Osteocyte (in vitro differentiated cells): ENCODE results near the gene TUBGCP6. TPM values are rescaled to one million over a fixed set of nuclear protein-coding genes. Genes with fewer than 3 reads are reported as not detected.

ENCODE experiments used
- DNase-seq: peaks from one replicate; pipeline ENCODE4 v3.0.0; 2021; ENCODE audit warnings: mixed read lengths; ENCODE audit not compliant: unreplicated experiment; ENCODE audit errors: extremely low spot score
- H3K27ac Mint-ChIP-seq: one replicate; pipeline ENCODE4 v1.8.0; 2021; ENCODE audit warnings: mild to moderate bottlenecking, mixed read lengths; ENCODE audit not compliant: unreplicated experiment
- H3K27me3 Mint-ChIP-seq: one replicate; pipeline ENCODE4 v1.8.0; 2021; ENCODE audit warnings: mixed read lengths; ENCODE audit not compliant: unreplicated experiment
- H3K36me3 Mint-ChIP-seq: one replicate; pipeline ENCODE4 v1.8.0; 2021; ENCODE audit warnings: mixed read lengths; ENCODE audit not compliant: unreplicated experiment
- H3K4me1 Mint-ChIP-seq: one replicate; pipeline ENCODE4 v1.8.0; 2021; ENCODE audit warnings: mixed read lengths; ENCODE audit not compliant: unreplicated experiment
- H3K4me3 Mint-ChIP-seq: one replicate; pipeline ENCODE4 v1.8.0; 2021; ENCODE audit warnings: mild to moderate bottlenecking, moderate library complexity, mixed read lengths; ENCODE audit not compliant: unreplicated experiment
- H3K9me3 Mint-ChIP-seq: one replicate; pipeline ENCODE4 v1.8.0; 2021; ENCODE audit warnings: mixed read lengths; ENCODE audit not compliant: unreplicated experiment
- total RNA-seq: library from RNA; stranded (reverse); gene quantifications from 2 replicates; pipeline ENCODE4 v1.2.1, GENCODE V29; 2021
- TF ChIP-seq, protein P1 (sequence below): fragments of 200-600 bp; sonication (generic); IDR thresholded peaks from 2 replicates; pipeline ENCODE4 v1.5.0; 2021; ENCODE audit warnings: antibody characterized with exemption, mild to moderate bottlenecking, moderate library complexity

Gene TUBGCP6
- total RNA-seq, 1 donor from 2014 or later: 55.7 TPM

DNA sequence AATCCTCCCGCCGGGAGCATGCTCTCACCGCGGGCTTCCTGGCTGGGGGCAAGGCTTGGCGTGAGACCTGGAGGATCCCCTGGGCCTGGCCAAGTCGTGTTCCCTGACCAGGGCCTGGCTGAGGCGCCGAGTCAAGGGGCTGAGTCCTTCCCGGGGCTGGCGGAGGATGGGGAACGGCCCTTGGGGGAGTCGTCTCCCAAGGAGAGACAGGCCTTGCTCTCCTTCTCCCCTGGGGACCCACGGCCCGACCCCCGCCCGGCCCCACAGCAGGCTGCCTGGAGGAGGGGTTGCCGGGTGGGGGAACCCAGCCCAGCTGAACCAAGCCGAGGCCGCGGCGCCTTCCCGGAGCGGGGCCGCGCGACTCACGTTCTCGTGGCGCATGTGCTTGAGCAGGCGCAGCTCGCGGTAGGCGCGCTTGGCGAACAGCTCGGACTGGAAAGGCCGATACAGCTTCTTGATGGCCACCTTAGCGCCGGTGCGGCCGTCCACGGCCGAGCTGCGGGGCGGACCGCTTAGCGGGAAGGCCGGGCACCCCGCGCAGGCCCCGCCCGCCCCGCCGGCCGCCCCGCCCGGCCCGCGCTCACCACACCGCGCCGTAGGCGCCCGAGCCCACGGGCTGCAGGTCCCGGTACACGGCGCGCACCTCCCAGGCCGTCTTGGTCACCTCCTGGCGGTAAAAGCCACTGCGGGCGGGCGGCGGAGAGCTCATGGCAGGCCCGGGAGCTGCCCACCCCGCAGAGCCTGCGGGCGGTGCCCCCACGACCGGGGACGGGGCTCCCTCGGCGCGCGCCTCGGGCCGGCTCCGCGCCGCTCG is 16.2 kb upstream of the TUBGCP6 start:
- H3K27me3 Mint-ChIP-seq: no peaks in the 10 kb centered on the region
- H3K27ac Mint-ChIP-seq: peak overlapping the region; percentile 56
- TF ChIP-seq, protein P1, sequence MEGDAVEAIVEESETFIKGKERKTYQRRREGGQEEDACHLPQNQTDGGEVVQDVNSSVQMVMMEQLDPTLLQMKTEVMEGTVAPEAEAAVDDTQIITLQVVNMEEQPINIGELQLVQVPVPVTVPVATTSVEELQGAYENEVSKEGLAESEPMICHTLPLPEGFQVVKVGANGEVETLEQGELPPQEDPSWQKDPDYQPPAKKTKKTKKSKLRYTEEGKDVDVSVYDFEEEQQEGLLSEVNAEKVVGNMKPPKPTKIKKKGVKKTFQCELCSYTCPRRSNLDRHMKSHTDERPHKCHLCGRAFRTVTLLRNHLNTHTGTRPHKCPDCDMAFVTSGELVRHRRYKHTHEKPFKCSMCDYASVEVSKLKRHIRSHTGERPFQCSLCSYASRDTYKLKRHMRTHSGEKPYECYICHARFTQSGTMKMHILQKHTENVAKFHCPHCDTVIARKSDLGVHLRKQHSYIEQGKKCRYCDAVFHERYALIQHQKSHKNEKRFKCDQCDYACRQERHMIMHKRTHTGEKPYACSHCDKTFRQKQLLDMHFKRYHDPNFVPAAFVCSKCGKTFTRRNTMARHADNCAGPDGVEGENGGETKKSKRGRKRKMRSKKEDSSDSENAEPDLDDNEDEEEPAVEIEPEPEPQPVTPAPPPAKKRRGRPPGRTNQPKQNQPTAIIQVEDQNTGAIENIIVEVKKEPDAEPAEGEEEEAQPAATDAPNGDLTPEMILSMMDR: no peak
- no peaks in the 10 kb centered on the region for H3K36me3 Mint-ChIP-seq
- no peaks in the 10 kb centered on the region for H3K9me3 Mint-ChIP-seq
- no peak for DNase-seq
- peaks cover 19% of the 10 kb centered on the region for H3K4me1 Mint-ChIP-seq
- H3K4me3 Mint-ChIP-seq: peak overlapping the region; percentile 65

DNA sequence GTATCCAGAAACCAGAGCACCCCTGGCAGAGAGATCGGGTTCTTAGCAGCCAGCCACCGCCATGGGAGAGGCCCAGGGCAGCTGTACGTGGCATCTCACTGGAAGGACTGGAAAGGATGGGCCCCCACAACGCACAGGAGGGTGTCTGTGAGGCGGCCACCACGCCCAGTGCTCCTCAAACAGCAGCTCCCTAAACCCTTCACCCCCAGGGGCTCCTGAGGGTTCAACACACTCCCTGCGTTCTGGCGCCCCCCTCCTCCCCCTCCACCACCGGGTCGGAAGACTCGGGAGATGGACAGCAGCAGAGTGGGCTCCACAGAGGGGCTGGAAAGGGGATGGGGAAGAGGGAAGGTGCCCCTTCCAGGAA is 15.6 kb upstream of the TUBGCP6 start:
- H3K4me1 Mint-ChIP-seq: peaks cover 19% of the 10 kb centered on the region
- H3K36me3 Mint-ChIP-seq: no peaks in the 10 kb centered on the region
- H3K27ac Mint-ChIP-seq: peak overlapping the region; percentile 56
- H3K4me3 Mint-ChIP-seq: peak overlapping the region; percentile 65
- no peaks in the 10 kb centered on the region for H3K9me3 Mint-ChIP-seq
- no peak for DNase-seq
- no peaks in the 10 kb centered on the region for H3K27me3 Mint-ChIP-seq
- TF ChIP-seq, protein P1: no peak

DNA sequence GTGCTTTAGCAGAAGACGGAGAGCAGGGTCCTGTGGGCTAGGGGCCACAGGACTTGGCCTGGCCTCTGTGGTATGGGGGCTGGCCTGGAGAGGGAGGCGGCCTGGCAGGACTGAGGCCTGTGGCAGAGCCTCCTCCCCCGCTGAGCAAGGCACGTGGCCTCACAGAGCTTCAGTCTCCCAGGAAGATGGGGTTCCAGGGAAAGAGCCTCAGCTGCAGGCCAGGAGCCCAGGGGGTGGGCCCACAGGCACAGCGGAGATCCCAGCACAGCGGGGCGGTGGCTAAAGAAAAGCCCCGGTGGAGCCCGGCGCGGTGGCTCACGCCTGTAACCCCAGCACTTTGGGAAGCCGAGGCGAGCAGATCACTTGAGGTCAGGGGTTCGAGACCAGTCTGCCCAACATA is 14.5 kb upstream of the TUBGCP6 start:
- Mint-ChIP-seq H3K36me3 (no peaks in the 10 kb centered on the region), H3K27ac (no peak overlapping the region), H3K4me3 (peak overlapping the region; percentile 14), H3K27me3 (no peaks in the 10 kb centered on the region), H3K4me1 (peaks cover 19% of the 10 kb centered on the region), H3K9me3 (no peaks in the 10 kb centered on the region)
- TF ChIP-seq, protein P1: no peak
- no peak for DNase-seq

GRCh38 chr22:50258361-50259292 is 13.8 kb upstream of the TUBGCP6 start:
- Mint-ChIP-seq H3K27me3 (no peaks in the 10 kb centered on the region), H3K4me3 (no peak overlapping the region), H3K27ac (no peak overlapping the region), H3K36me3 (no peaks in the 10 kb centered on the region), H3K4me1 (peaks cover 19% of the 10 kb centered on the region), H3K9me3 (no peaks in the 10 kb centered on the region)
- no peak for DNase-seq
- TF ChIP-seq, protein P1: no peak
